Measurements from ENCODE around the gene ANO4. TPM values are rescaled to one million over a fixed set of nuclear protein-coding genes. Genes with fewer than 3 reads are reported as not detected.

The ANO4 gene
- total RNA-seq, 1 experiment from 2014 or later, result not detected

GRCh38 chr12:100801320-100801719, 6.7 kb downstream of the ANO4 start:
- no peak for DNase-seq (ENCODE audit: low spot score)

GRCh38 chr12:100808777-100809176, 14.2 kb downstream of the ANO4 start:
- no peak for DNase-seq (ENCODE audit: low spot score)

GRCh38 chr12:100820314-100820713, 25.7 kb downstream of the ANO4 start:
- no peak for DNase-seq (ENCODE audit: low spot score)

GRCh38 chr12:100823963-100824362, 29.4 kb downstream of the ANO4 start:
- peak; percentile 2 for DNase-seq (ENCODE audit: low spot score)

GRCh38 chr12:100824476-100824875, 29.9 kb downstream of the ANO4 start:
- no peak for DNase-seq (ENCODE audit: low spot score)

GRCh38 chr12:100826323-100826722, 31.7 kb downstream of the ANO4 start:
- DNase-seq (ENCODE audit: low spot score), result peak; percentile 31

GRCh38 chr12:100827901-100828520, 33.4 kb downstream of the ANO4 start:
- peak; percentile 20 for DNase-seq (ENCODE audit: low spot score)

GRCh38 chr12:100830003-100830795, 35.6 kb downstream of the ANO4 start:
- no peak for DNase-seq (ENCODE audit: low spot score)

- DNase-seq (ENCODE audit: low spot score), result no peak
Measured at GRCh38 chr12:100833282-100833681, 38.7 kb downstream of the ANO4 start.

- DNase-seq (ENCODE audit: low spot score), result no peak
Measured at GRCh38 chr12:100840748-100841147, 46.2 kb downstream of the ANO4 start.

- DNase-seq (ENCODE audit: low spot score), result no peak
Measured at GRCh38 chr12:100842156-100842555, 47.6 kb downstream of the ANO4 start.

GRCh38 chr12:100843061-100843460, 48.5 kb downstream of the ANO4 start:
- no peak for DNase-seq (ENCODE audit: low spot score)

- DNase-seq (ENCODE audit: low spot score), result peak; percentile 49
Measured at GRCh38 chr12:100845095-100845494, 50.5 kb downstream of the ANO4 start.

- DNase-seq (ENCODE audit: low spot score), result no peak
Measured at GRCh38 chr12:100851637-100852036, 57.1 kb downstream of the ANO4 start.

- DNase-seq (ENCODE audit: low spot score), result no peak
Measured at GRCh38 chr12:100857418-100857817, 62.8 kb downstream of the ANO4 start.

GRCh38 chr12:100857971-100858370, 63.4 kb downstream of the ANO4 start:
- no peak for DNase-seq (ENCODE audit: low spot score)

GRCh38 chr12:100858656-100859055, 64.1 kb downstream of the ANO4 start:
- DNase-seq (ENCODE audit: low spot score), result no peak

- DNase-seq (ENCODE audit: low spot score), result no peak
Measured at GRCh38 chr12:100859063-100859627, 64.6 kb downstream of the ANO4 start.

- DNase-seq (ENCODE audit: low spot score), result no peak
Measured at GRCh38 chr12:100860611-100861010, 66.0 kb downstream of the ANO4 start.

- DNase-seq (ENCODE audit: low spot score), result no peak
Measured at GRCh38 chr12:100862676-100863075, 68.1 kb downstream of the ANO4 start.

- no peak for DNase-seq (ENCODE audit: low spot score)
Measured at GRCh38 chr12:100864366-100864765, 69.8 kb downstream of the ANO4 start.

- DNase-seq (ENCODE audit: low spot score), result no peak
Measured at GRCh38 chr12:100867639-100868393, 73.2 kb downstream of the ANO4 start.
